ENCODE results near the gene FRMD4A. TPM values are rescaled to one million over a fixed set of nuclear protein-coding genes. Genes with fewer than 3 reads are reported as not detected.
"Not testable (repeated sequence)": the region's sequence is repeated elsewhere in the genome, so short reads cannot be mapped to it uniquely, and the experiment has no call there.

The FRMD4A gene
- total RNA-seq, 2 donors from 2014 or later: 22.3 to 22.4 TPM

DNA sequence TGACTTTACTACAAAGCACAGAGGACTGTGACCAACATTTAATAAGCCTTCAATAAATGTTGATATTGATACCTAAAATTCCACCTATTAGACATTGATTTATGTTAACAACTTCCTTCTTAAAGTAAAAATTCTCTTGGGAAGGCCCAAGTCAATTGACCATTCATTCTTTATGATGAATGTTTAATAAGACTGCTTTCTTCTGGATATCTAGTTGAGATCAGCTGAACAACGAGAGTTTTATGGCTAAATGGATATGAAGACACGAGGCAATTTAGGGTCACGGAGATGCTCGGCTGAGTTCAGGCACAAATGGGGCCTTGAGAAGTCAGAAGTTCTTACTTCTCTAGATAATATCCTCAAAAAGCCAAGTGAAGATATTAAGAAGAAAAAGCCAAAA lies 258.8 kb downstream of the FRMD4A start:
- Mint-ChIP-seq H3K27me3 (ENCODE audit: insufficient read depth) (no peaks in the 10 kb centered on the region), H3K27ac (no peak overlapping the region), H3K4me1 (peaks cover 11% of the 10 kb centered on the region), H3K4me3 (no peak overlapping the region), H3K9me3 (no peaks in the 10 kb centered on the region), H3K36me3 (ENCODE audit: low read depth) (no peaks in the 10 kb centered on the region)
- Histone ChIP-seq H3K4me3 (ENCODE audit: low read length) (no peak overlapping the region), H3K4me1 (ENCODE audit: control insufficient read depth, insufficient read depth, low read length) (no peaks in the 10 kb centered on the region), H3K9ac (ENCODE audit: extremely low read depth, low read length, poor library complexity, severe bottlenecking) (no peak overlapping the region), H3K9me3 (ENCODE audit: control insufficient read depth, low read length) (no peaks in the 10 kb centered on the region), H3K36me3 (ENCODE audit: control insufficient read depth, insufficient read depth, low read length) (no peaks in the 10 kb centered on the region), H3K27me3 (ENCODE audit: control insufficient read depth, insufficient read depth, low read length, poor library complexity, severe bottlenecking) (no peaks in the 10 kb centered on the region), H3K27ac (ENCODE audit: low read depth, low read length) (no peak overlapping the region)
- TF ChIP-seq CTCF (conservative IDR thresholded peaks at IDR 0.05): no peak
- WGBS, 2 experiments (ENCODE audit: insufficient coverage in 1 of 2, insufficient read length in 1 of 2): 87 to 100% methylated on average over 3 to 4 of the region's 4 CpGs
- no peak for DNase-seq

DNA sequence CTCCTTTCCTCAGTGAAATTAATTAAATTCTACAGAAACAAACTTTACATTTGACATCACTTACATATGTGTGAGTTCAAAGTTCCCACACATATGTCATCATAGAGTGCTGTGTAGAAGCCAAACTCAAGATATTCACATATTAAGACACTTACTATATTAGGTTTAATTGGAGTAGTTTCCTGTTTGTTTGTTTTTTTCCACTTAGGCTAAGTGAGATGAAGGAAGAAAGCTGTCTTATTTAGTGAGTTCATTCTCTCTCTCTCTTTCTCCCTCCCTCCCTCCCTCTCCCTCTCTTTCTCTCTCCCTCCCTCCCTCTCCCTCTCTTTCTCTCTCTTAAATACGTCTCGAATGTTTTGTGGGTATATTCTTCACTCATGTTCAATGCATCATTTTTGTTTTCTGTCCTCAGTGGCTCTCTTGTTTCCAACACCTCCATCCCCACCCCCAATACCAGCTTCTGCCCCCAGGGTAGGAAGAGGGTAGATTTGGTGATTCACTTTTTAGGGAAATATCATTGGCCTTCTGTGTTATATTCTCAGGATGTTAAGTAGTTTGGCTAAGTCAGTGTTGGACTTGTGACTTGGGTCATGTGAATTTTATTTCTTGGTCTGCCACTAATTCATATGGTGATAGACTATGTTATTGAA lies 262.0 kb downstream of the FRMD4A start:
- Histone ChIP-seq H3K4me1 (ENCODE audit: control insufficient read depth, insufficient read depth, low read length) (no peaks in the 10 kb centered on the region), H3K27ac (ENCODE audit: low read depth, low read length) (no peak overlapping the region), H3K27me3 (ENCODE audit: control insufficient read depth, insufficient read depth, low read length, poor library complexity, severe bottlenecking) (no peaks in the 10 kb centered on the region), H3K4me3 (ENCODE audit: low read length) (no peak overlapping the region), H3K9me3 (ENCODE audit: control insufficient read depth, low read length) (no peaks in the 10 kb centered on the region), H3K36me3 (ENCODE audit: control insufficient read depth, insufficient read depth, low read length) (no peaks in the 10 kb centered on the region), H3K9ac (ENCODE audit: extremely low read depth, low read length, poor library complexity, severe bottlenecking) (no peak overlapping the region)
- Mint-ChIP-seq H3K27me3 (ENCODE audit: insufficient read depth) (no peaks in the 10 kb centered on the region), H3K4me1 (peaks cover 5% of the 10 kb centered on the region), H3K9me3 (no peaks in the 10 kb centered on the region), H3K36me3 (ENCODE audit: low read depth) (no peaks in the 10 kb centered on the region), H3K4me3 (no peak overlapping the region), H3K27ac (no peak overlapping the region)
- WGBS, 2 experiments (ENCODE audit: insufficient coverage in 1 of 2, insufficient read length in 1 of 2): 100% methylated on average over 2 of the region's 2 CpGs; no CpG with 5 or more reads in 1 of the 2 experiments
- no peak for DNase-seq
- TF ChIP-seq CTCF (conservative IDR thresholded peaks at IDR 0.05): no peak

DNA sequence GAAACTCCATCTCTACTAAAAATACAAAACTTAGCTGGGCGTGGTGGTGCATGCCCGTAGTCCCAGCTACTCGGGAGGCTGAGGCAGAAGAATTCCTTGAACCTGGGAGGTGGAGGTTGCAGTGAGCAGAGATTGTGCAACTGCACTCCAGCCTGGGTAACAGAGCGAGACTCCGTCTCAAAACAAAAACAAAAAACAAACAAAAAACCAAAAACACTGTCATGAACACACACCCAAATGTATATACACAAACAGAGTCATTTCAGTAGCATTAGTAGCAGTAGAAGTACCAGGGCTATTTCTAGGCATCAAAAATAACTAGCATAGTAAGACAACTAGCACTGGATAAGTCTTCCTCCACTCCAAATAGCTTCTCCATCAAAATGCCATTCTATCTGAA lies 263.1 kb downstream of the FRMD4A start:
- not testable (repeated sequence) for H3K4me1 Mint-ChIP-seq; H3K36me3 Mint-ChIP-seq (ENCODE audit: low read depth); H3K27ac Mint-ChIP-seq; DNase-seq; H3K36me3 ChIP-seq (ENCODE audit: control insufficient read depth, insufficient read depth, low read length); H3K4me1 ChIP-seq (ENCODE audit: control insufficient read depth, insufficient read depth, low read length); H3K9ac ChIP-seq (ENCODE audit: extremely low read depth, low read length, poor library complexity, severe bottlenecking); H3K9me3 Mint-ChIP-seq; H3K27me3 ChIP-seq (ENCODE audit: control insufficient read depth, insufficient read depth, low read length, poor library complexity, severe bottlenecking); H3K27me3 Mint-ChIP-seq (ENCODE audit: insufficient read depth); H3K4me3 Mint-ChIP-seq; H3K27ac ChIP-seq (ENCODE audit: low read depth, low read length); H3K9me3 ChIP-seq (ENCODE audit: control insufficient read depth, low read length); H3K4me3 ChIP-seq (ENCODE audit: low read length)
- WGBS, 2 experiments (ENCODE audit: insufficient coverage in 1 of 2, insufficient read length in 1 of 2): 90 to 100% methylated on average over 3 to 5 of the region's 5 CpGs

- Histone ChIP-seq H3K9ac (ENCODE audit: extremely low read depth, low read length, poor library complexity, severe bottlenecking) (no peak overlapping the region), H3K4me1 (ENCODE audit: control insufficient read depth, insufficient read depth, low read length) (no peaks in the 10 kb centered on the region), H3K27ac (ENCODE audit: low read depth, low read length) (no peak overlapping the region), H3K27me3 (ENCODE audit: control insufficient read depth, insufficient read depth, low read length, poor library complexity, severe bottlenecking) (no peaks in the 10 kb centered on the region), H3K36me3 (ENCODE audit: control insufficient read depth, insufficient read depth, low read length) (no peaks in the 10 kb centered on the region), H3K4me3 (ENCODE audit: low read length) (no peak overlapping the region), H3K9me3 (ENCODE audit: control insufficient read depth, low read length) (no peaks in the 10 kb centered on the region)
- H3K4me1 Mint-ChIP-seq: peaks cover 5% of the 10 kb centered on the region
- H3K4me3 Mint-ChIP-seq: no peak overlapping the region
- no peaks in the 10 kb centered on the region for H3K9me3 Mint-ChIP-seq
- DNase-seq: no peak
- no peak for TF ChIP-seq CTCF (conservative IDR thresholded peaks at IDR 0.05)
- no peak overlapping the region for H3K27ac Mint-ChIP-seq
- 100% methylated on average over 2 of the region's 2 CpGs; no CpG with 5 or more reads in 1 of the 2 experiments for WGBS, 2 experiments (ENCODE audit: insufficient coverage in 1 of 2, insufficient read length in 1 of 2)
- H3K36me3 Mint-ChIP-seq (ENCODE audit: low read depth): no peaks in the 10 kb centered on the region
- no peaks in the 10 kb centered on the region for H3K27me3 Mint-ChIP-seq (ENCODE audit: insufficient read depth)
These were observed 264.6 kb downstream of the FRMD4A start for GRCh38 chr10:14066106-14066505.

Measured in endodermal cell (in vitro differentiated cells).